ENCODE measurements around the gene RASA3. TPM values are rescaled to one million over a fixed set of nuclear protein-coding genes. Genes with fewer than 3 reads are reported as not detected.

The RASA3 gene
- total RNA-seq, 1 donor from 2014 or later: 30.7 TPM

DNA sequence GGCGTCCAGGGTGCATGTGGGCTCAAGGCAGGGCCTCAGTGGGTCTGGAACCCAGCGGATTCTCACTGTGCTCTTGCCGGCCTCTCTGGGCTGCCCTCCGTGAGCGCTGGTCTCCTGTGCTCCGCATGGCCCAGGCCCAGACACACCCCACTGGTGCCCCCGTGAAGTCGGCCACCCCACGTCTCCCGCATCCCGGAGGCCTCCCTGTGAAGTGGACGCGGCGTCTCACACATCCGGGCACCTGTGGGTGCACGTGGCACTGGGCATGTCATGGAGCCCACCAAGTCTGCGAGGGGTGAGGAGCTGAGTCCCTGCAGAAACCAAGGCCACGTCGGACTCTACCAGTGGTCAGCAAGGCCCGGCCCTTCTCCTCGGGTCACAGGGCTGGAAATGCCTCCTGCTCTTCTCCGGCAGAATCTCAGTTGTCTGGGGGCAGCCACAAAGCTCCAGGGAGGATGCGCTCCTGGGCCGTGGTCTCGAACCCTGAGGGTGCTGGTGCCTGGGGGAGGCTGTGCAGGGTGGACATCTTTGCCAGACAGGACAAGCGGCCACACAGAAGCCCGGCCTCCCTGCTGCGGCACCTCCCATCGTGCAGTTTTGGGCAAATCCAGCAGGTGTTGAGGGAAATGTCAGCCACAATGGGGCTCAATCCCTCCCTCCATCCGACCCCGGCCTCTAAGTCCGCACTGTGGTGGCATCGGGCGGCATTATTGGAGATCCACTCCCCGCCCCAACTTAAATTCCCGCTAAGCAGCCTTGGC is 160.8 kb downstream of the RASA3 start:
- no peak for DNase-seq (ENCODE audit: low read depth in 2 of 2)

GRCh38 chr13:113970810-113971470 is 161.5 kb downstream of the RASA3 start:
- no peak for DNase-seq (ENCODE audit: low read depth in 2 of 2)

DNA sequence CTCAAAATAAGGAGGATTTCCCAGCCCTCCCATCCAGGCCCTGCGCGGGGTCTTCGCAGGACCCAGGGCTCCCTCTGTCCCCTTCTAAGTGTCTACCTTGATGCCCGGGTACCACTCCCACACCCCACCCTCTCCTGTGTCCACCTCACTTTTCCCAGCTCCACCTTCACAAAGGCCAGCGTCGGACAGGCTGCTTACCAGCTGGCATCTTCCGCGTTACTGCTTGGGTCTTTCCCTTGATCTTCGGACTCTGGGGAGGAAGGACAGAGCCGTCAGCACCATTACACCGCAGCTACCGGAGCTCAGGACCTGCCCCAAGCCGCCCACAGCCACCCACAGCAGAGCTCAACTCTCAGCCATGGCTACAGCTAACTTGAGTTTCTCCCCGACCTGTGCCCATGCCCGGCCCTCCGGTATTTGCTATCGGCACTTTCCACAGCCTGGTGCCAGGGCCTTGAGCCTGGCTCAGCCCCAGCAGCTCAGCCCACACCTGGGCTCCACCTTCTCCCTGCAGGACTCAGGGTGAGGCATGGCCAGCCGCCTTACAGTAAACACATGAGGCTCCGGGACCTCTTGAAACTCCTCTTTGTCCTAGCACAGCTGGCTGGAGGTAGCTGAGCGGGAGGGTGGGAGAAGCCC is 162.3 kb downstream of the RASA3 start:
- DNase-seq (ENCODE audit: low read depth in 2 of 2): no peak

- no peak for DNase-seq (ENCODE audit: low read depth in 2 of 2)
Measured at GRCh38 chr13:113969311-113969972, 163.0 kb downstream of the RASA3 start.

GRCh38 chr13:113968463-113969310 is 163.7 kb downstream of the RASA3 start:
- DNase-seq (ENCODE audit: low read depth in 2 of 2): no peak

DNA sequence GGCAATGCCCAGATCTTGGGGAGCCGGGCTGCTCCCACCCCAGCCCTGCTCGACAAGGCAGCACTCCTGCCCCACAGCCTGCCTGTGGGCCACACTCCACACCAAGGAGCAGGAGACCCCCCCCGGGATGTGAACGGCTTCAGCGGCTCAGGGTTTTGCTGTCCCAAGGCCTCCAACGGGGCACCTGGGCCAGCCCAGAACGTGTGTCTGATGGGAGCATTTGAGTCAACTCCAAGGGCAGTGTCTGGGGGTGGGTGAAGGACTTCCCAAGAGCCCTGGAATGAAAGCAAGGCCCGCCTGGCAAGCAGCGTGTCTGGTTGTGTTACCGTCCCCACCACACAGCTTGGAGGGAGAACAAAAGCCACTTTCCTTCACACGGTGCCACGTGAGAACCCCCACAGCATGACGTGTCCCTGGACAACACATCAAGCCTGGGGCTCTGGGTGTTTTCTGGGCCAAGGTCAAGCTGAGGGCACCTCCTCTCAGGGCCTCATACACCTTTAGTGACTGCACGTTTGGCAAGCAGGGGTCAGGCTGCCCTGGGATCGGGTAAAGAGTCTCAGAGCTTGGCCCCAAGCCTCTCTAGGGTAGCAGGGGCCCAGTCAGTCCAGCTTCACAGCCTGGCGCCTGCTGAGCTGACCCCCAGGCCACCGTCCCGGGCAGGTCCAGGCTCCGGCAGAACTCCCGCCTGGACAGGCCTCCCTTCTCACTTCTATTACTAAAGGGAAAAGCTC is 164.5 kb downstream of the RASA3 start:
- no peak for DNase-seq (ENCODE audit: low read depth in 2 of 2)

- no peak for DNase-seq (ENCODE audit: low read depth in 2 of 2)
Measured at GRCh38 chr13:113967206-113967720, 165.2 kb downstream of the RASA3 start.

- no peak for DNase-seq (ENCODE audit: low read depth in 2 of 2)
Measured at GRCh38 chr13:113965968-113966884, 166.2 kb downstream of the RASA3 start.

DNA sequence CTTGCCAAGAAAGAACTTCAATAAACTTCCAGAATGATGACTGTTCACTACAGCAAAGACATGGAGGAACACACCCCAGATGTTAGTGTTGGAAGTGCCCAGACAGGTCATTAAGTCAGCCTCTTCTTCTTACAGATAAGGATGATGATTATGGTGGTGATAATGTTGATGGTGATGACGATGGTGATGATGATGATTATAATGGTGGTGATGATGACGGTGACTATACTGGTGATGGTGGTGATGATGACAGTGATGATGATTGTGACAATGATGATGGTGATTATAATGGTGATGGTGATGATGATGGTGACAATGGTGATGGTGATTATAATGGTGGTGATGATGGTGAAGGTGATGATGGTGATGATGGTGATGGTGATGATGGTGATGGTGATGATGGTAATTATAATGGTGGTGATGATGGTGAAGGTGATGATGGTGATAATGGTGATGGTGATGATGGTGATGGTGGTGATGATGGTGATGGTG is 167.0 kb downstream of the RASA3 start:
- DNase-seq (ENCODE audit: low read depth in 2 of 2): no peak

DNA sequence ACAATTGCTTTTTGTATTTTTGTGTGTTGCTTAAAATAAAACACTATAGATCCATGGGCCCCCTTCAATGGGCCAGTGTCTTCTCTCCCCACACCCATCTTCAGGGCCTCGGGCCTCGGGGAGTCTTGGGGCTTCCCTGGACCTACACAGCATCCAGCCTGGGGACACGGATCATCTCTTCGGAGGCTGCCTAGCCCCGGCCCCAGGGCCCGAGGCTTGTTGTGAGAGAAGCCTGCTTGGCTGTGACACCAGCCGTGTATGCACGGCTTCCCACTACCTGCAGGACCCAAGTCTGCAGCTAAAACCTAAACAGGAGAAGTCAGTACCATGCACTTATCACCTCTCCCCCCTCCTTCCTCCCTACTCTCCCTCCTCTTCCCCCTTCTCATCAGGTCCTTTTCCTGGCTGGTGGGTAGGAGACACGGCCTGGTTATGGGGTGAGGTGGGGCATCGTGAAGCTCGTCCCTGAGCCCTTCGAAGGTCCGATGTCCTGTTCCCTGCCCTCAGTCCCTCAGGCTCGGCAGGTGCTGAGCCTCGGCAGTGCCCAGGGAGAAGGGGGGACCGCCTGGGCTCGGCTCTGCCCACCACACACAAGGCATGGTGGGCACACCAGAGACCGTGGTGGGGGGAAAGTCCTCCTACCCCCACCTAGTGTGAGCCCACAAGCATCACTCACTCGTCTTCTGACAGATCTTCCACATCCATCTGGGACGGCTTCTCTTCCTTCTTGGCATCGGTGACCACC is 168.0 kb downstream of the RASA3 start:
- DNase-seq (ENCODE audit: low read depth in 2 of 2): no peak

DNA sequence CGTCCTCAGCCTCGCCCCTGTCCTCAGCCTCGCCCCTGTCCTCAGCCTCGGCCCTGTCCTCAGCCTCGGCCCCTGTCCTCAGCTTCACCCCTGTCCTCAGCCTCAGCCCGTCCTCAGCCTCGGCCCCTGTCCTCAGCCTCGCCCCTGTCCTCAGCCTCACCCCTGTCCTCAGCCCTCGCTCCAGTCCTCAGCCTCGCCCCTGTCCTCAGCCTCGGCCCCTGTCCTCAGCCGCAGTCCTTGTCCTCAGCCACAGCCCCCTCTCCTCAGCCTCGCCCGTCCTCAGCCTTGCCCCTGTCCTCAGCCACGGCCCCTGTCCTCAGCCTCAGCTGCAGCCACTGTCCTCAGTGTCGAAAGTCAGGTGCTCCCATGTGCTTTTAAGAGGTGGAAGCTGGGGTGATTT is 169.0 kb downstream of the RASA3 start:
- no peak for DNase-seq (ENCODE audit: low read depth in 2 of 2)

- no peak for DNase-seq (ENCODE audit: low read depth in 2 of 2)
Measured at GRCh38 chr13:113962975-113963374, 169.4 kb downstream of the RASA3 start.

GRCh38 chr13:113962386-113962785 is 170.0 kb downstream of the RASA3 start:
- no peak for DNase-seq (ENCODE audit: low read depth in 2 of 2)

- DNase-seq (ENCODE audit: low read depth in 2 of 2): no peak
Measured at GRCh38 chr13:113960276-113960948, 172.0 kb downstream of the RASA3 start.

GRCh38 chr13:113959198-113959597 is 173.2 kb downstream of the RASA3 start:
- peak; percentile 36 to 82 for DNase-seq (ENCODE audit: low read depth in 2 of 2)

- no peak for DNase-seq (ENCODE audit: low read depth in 2 of 2)
Measured at GRCh38 chr13:113958373-113958772, 174.1 kb downstream of the RASA3 start.

DNA sequence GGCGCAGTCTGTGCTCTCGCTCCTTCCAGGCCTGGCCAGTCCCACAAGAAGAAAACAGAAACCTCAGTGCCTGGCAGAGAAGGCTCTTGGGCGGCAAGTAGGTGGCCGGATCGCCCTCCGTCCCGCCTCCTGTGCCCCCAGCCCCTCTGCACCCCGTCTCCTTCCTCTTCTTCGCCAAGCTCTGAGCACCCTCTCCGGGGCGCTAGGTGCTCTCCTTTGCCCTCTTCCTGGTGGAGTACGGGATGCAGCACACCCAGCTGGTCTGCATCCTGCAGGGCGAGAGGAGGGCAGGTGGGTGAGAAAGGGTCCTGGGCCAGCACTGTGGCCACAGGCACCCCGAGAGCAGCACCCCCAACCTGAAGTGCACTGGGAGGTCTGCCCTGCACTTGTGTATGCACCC is 175.9 kb downstream of the RASA3 start:
- no peak for DNase-seq (ENCODE audit: low read depth in 2 of 2)

DNA sequence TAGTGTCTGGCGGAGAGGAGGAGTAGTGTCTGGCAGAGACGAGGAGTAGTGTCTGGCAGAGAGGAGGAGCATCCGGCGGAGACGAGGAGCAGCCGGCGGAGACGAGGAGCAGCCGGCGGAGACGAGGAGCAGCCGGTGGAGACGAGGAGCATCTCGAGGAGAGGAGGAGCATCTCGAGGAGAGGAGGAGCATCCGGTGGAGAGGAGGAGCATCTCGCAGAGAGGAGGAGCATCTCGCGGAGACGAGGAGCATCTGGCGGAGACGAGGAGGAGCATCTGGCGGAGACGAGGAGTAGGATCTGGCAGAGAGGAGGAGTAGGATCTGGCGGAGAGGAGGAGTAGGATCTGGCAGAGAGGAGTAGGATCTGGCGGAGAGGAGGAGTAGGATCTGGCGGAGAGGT is 176.7 kb downstream of the RASA3 start:
- no peak for DNase-seq (ENCODE audit: low read depth in 2 of 2)
